Measurements from ENCODE around the gene SLC2A9. TPM values are rescaled to one million over a fixed set of nuclear protein-coding genes. Genes with fewer than 3 reads are reported as not detected.

Gene SLC2A9
- total RNA-seq, 1 experiment from 2014 or later, result 1.8 TPM

- TF ChIP-seq CTCF (IDR thresholded peaks at IDR 0.05; ENCODE audit: unreplicated experiment), result no peak
- H3K4me1 Mint-ChIP-seq (ENCODE audit: low read depth, unreplicated experiment), result no peaks in the 10 kb centered on the region
- no peak overlapping the region for H3K4me3 Mint-ChIP-seq (ENCODE audit: low read depth, unreplicated experiment)
- CTCF ChIA-PET, result no interaction called here
- DNase-seq, result no peak
- no peak overlapping the region for H3K27ac Mint-ChIP-seq (ENCODE audit: unreplicated experiment)
- H3K27me3 Mint-ChIP-seq (ENCODE audit: unreplicated experiment), result no peaks in the 10 kb centered on the region
- H3K36me3 Mint-ChIP-seq (ENCODE audit: insufficient read depth, unreplicated experiment), result no peaks in the 10 kb centered on the region
- intact Hi-C loops (cut with micrococcal nuclease; ENCODE audit: unreplicated experiment), result no loop called here
- no peaks in the 10 kb centered on the region for H3K9me3 Mint-ChIP-seq (ENCODE audit: low read depth, unreplicated experiment)
- no TSS peak for BruUV-seq (replicated peaks)
Measured at GRCh38 chr4:9849538-9849920, 171.8 kb downstream of the SLC2A9 start.

- Mint-ChIP-seq H3K4me1 (ENCODE audit: low read depth, unreplicated experiment) (no peaks in the 10 kb centered on the region), H3K27me3 (ENCODE audit: unreplicated experiment) (no peaks in the 10 kb centered on the region), H3K4me3 (ENCODE audit: low read depth, unreplicated experiment) (no peak overlapping the region), H3K36me3 (ENCODE audit: insufficient read depth, unreplicated experiment) (no peaks in the 10 kb centered on the region), H3K9me3 (ENCODE audit: low read depth, unreplicated experiment) (no peaks in the 10 kb centered on the region), H3K27ac (ENCODE audit: unreplicated experiment) (no peak overlapping the region)
- intact Hi-C loops (cut with micrococcal nuclease; ENCODE audit: unreplicated experiment), result no loop called here
- DNase-seq, result no peak
- no peak for TF ChIP-seq CTCF (IDR thresholded peaks at IDR 0.05; ENCODE audit: unreplicated experiment)
- CTCF ChIA-PET, result no interaction called here
- no TSS peak for BruUV-seq (replicated peaks)
Measured at GRCh38 chr4:9847968-9848748, 173.1 kb downstream of the SLC2A9 start.

- CTCF ChIA-PET, result no interaction called here
- no peak for DNase-seq
- no peak for TF ChIP-seq CTCF (IDR thresholded peaks at IDR 0.05; ENCODE audit: unreplicated experiment)
- H3K4me3 Mint-ChIP-seq (ENCODE audit: low read depth, unreplicated experiment), result no peak overlapping the region
- H3K36me3 Mint-ChIP-seq (ENCODE audit: insufficient read depth, unreplicated experiment), result no peaks in the 10 kb centered on the region
- BruUV-seq (replicated peaks), result no TSS peak
- H3K4me1 Mint-ChIP-seq (ENCODE audit: low read depth, unreplicated experiment), result no peaks in the 10 kb centered on the region
- peaks cover 6% of the 10 kb centered on the region for H3K9me3 Mint-ChIP-seq (ENCODE audit: low read depth, unreplicated experiment)
- intact Hi-C loops (cut with micrococcal nuclease; ENCODE audit: unreplicated experiment), result no loop called here
- H3K27me3 Mint-ChIP-seq (ENCODE audit: unreplicated experiment), result no peaks in the 10 kb centered on the region
- H3K27ac Mint-ChIP-seq (ENCODE audit: unreplicated experiment), result no peak overlapping the region
Measured at GRCh38 chr4:9845791-9846493, 175.4 kb downstream of the SLC2A9 start.

- BruUV-seq (replicated peaks), result no TSS peak
- no peaks in the 10 kb centered on the region for H3K4me1 Mint-ChIP-seq (ENCODE audit: low read depth, unreplicated experiment)
- no peak overlapping the region for H3K4me3 Mint-ChIP-seq (ENCODE audit: low read depth, unreplicated experiment)
- H3K27me3 Mint-ChIP-seq (ENCODE audit: unreplicated experiment), result no peaks in the 10 kb centered on the region
- DNase-seq, result no peak
- H3K9me3 Mint-ChIP-seq (ENCODE audit: low read depth, unreplicated experiment), result peaks cover 6% of the 10 kb centered on the region
- no peak for TF ChIP-seq CTCF (IDR thresholded peaks at IDR 0.05; ENCODE audit: unreplicated experiment)
- CTCF ChIA-PET, result no interaction called here
- intact Hi-C loops (cut with micrococcal nuclease; ENCODE audit: unreplicated experiment), result no loop called here
- H3K36me3 Mint-ChIP-seq (ENCODE audit: insufficient read depth, unreplicated experiment), result no peaks in the 10 kb centered on the region
- no peak overlapping the region for H3K27ac Mint-ChIP-seq (ENCODE audit: unreplicated experiment)
Measured at GRCh38 chr4:9841072-9841471, 180.2 kb downstream of the SLC2A9 start.

Data from Calu3 (cell line).